HFF-Myc (cell line): ENCODE data around the gene NTRK2.

ENCODE experiments used
- DNase-seq: peaks from one replicate; pipeline ENCODE4 v3.0.0-alpha.2; 2011; ENCODE audit warnings: low read depth; ENCODE audit errors: extremely low read depth
- H3K4me3 ChIP-seq: replicated peaks from 2 replicates; pipeline ENCODE4 v1.5.1; 2011; ENCODE audit warnings: low read depth, mild to moderate bottlenecking, control low read depth, low read length
- CTCF ChIP-seq: IDR thresholded peaks from 2 replicates; pipeline ENCODE4 v1.5.1; 2012; ENCODE audit warnings: mild to moderate bottlenecking, low read depth, low read length, control low read depth; ENCODE audit errors: missing control alignments

NTRK2 gene

GRCh38 chr9:85040821-85041465 lies 371.4 kb downstream of the NTRK2 start:
- H3K4me3 ChIP-seq, result no peak overlapping the region
- DNase-seq, result no peak
- TF ChIP-seq CTCF, result no peak

GRCh38 chr9:85041466-85042137 lies 372.1 kb downstream of the NTRK2 start:
- no peak overlapping the region for H3K4me3 ChIP-seq
- no peak for DNase-seq
- no peak for TF ChIP-seq CTCF

- no peak overlapping the region for H3K4me3 ChIP-seq
- no peak for TF ChIP-seq CTCF
- no peak for DNase-seq
Observed at GRCh38 chr9:85042981-85043647, 373.6 kb downstream of the NTRK2 start.

- DNase-seq, result no peak
- TF ChIP-seq CTCF, result no peak
- H3K4me3 ChIP-seq, result no peak overlapping the region
Observed at GRCh38 chr9:85045271-85045670, 375.7 kb downstream of the NTRK2 start.

GRCh38 chr9:85046475-85046874 lies 376.9 kb downstream of the NTRK2 start:
- H3K4me3 ChIP-seq, result no peak overlapping the region
- TF ChIP-seq CTCF, result no peak
- DNase-seq, result no peak

- peak; percentile 6 for DNase-seq
- TF ChIP-seq CTCF, result no peak
- H3K4me3 ChIP-seq, result no peak overlapping the region
Observed at GRCh38 chr9:85053206-85053786, 383.8 kb downstream of the NTRK2 start.
